Lower lobe of right lung (tissue), 2 donors: ENCODE measurements around the gene MAP2. TPM values are rescaled to one million over a fixed set of nuclear protein-coding genes. Genes with fewer than 3 reads are reported as not detected.

Source experiments
- ATAC-seq, 2 donors: fragments of 200-7000 bp; cut with Tn5 transposase; one replicate each; pipeline ENCODE4 v1.9.1; 2020 to 2022; ENCODE audit warnings: mild to moderate bottlenecking in 2 of 2, moderate library complexity in 2 of 2
- DNase-seq: peaks from one replicate; pipeline ENCODE4 v3.0.0-alpha.2; 2020
- H3K27ac ChIP-seq: fragments of 200-600 bp; one replicate; pipeline ENCODE4 v1.8.0; 2022
- H3K27me3 ChIP-seq: fragments of 200-600 bp; one replicate; pipeline ENCODE4 v1.8.0; 2022; ENCODE audit warnings: low read depth
- H3K36me3 ChIP-seq: fragments of 200-600 bp; one replicate; pipeline ENCODE4 v1.8.0; 2022; ENCODE audit warnings: mild to moderate bottlenecking
- H3K4me1 ChIP-seq: fragments of 200-600 bp; one replicate; pipeline ENCODE4 v1.8.0; 2022
- H3K4me3 ChIP-seq: fragments of 200-600 bp; one replicate; pipeline ENCODE4 v1.8.0; 2022; ENCODE audit warnings: mild to moderate bottlenecking
- H3K9me3 ChIP-seq: fragments of 200-600 bp; one replicate; pipeline ENCODE4 v1.8.0; 2022
- CTCF ChIP-seq: fragments of 200-600 bp; IDR thresholded peaks from one replicate; pipeline ENCODE4 v1.8.0; 2022; ENCODE audit warnings: antibody characterized with exemption, mild to moderate bottlenecking
- intact Hi-C: fragments of 100-400 bp; cut with DNase I; formaldehyde crosslinking; loops from one replicate; pipeline ENCODE4 v1.11.0; 2022
- total RNA-seq: library from RNA; stranded (reverse); fragmentation: NEBNext Ultra II Directional; extraction: Animal tissue kit (Norgen Biotek cat#: 25700); gene quantifications from one replicate; pipeline ENCODE4 v1.2.1, GENCODE V29; 2021
- donor health status: DM: no; HTN: yes; CAD: no; lungs with severe emphysema.

Gene MAP2
- total RNA-seq, 1 donor from 2014 or later = 22.6 TPM

- Histone ChIP-seq H3K9me3 (no peaks in the 10 kb centered on the region), H3K4me1 (no peaks in the 10 kb centered on the region), H3K4me3 (no peak overlapping the region), H3K27ac (no peak overlapping the region), H3K36me3 (no peaks in the 10 kb centered on the region), H3K27me3 (no peaks in the 10 kb centered on the region)
- ATAC-seq (no peak), DNase-seq (no peak)
- TF ChIP-seq CTCF = no peak
- intact Hi-C loops = no loop called here
Observed at GRCh38 chr2:209536363-209536762, 112.5 kb downstream of the MAP2 start.

GRCh38 chr2:209547726-209548125 lies 123.9 kb downstream of the MAP2 start:
- H3K36me3 ChIP-seq = no peaks in the 10 kb centered on the region
- TF ChIP-seq CTCF = no peak
- no peaks in the 10 kb centered on the region for H3K9me3 ChIP-seq
- no peaks in the 10 kb centered on the region for H3K4me1 ChIP-seq
- no peak overlapping the region for H3K27ac ChIP-seq
- DNase-seq (no peak), ATAC-seq (no peak)
- H3K4me3 ChIP-seq = no peak overlapping the region
- H3K27me3 ChIP-seq = no peaks in the 10 kb centered on the region
- intact Hi-C loops = no loop called here

DNA sequence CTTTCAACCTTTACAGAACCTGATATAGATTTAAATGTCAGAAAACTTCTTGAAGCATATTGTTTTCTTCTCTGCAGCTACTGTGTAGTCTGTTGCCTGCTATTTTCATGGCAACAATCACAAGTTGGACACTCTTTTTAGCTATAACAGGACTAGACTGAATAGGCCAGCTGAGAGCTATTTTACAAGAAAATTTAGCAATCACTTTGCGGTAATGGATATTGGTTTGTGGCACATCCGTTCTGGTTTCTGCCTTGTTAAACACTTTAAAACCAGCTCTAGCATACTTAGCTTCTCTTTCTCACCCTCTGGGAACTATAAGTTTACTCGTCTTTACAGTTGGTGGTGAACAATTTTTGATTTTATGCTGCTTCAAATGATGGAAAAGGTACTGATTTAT lies 125.7 kb downstream of the MAP2 start:
- H3K4me3 ChIP-seq = no peak overlapping the region
- no peak overlapping the region for H3K27ac ChIP-seq
- no peak for TF ChIP-seq CTCF
- H3K36me3 ChIP-seq = no peaks in the 10 kb centered on the region
- no peaks in the 10 kb centered on the region for H3K4me1 ChIP-seq
- H3K27me3 ChIP-seq = no peaks in the 10 kb centered on the region
- intact Hi-C loops = no loop called here
- DNase-seq = no peak
- H3K9me3 ChIP-seq = no peaks in the 10 kb centered on the region
- ATAC-seq = no peak

GRCh38 chr2:209553913-209554312 lies 130.1 kb downstream of the MAP2 start:
- Histone ChIP-seq H3K27ac (no peak overlapping the region), H3K9me3 (no peaks in the 10 kb centered on the region), H3K27me3 (no peaks in the 10 kb centered on the region), H3K4me1 (no peaks in the 10 kb centered on the region), H3K4me3 (no peak overlapping the region), H3K36me3 (no peaks in the 10 kb centered on the region)
- no peak for ATAC-seq
- intact Hi-C loops = loop anchor here (10.0 kb wide), 2 partner anchors 129 to 219 kb away; partner anchors contain the start of gene MAP2
- no peak for DNase-seq
- TF ChIP-seq CTCF = no peak

DNA sequence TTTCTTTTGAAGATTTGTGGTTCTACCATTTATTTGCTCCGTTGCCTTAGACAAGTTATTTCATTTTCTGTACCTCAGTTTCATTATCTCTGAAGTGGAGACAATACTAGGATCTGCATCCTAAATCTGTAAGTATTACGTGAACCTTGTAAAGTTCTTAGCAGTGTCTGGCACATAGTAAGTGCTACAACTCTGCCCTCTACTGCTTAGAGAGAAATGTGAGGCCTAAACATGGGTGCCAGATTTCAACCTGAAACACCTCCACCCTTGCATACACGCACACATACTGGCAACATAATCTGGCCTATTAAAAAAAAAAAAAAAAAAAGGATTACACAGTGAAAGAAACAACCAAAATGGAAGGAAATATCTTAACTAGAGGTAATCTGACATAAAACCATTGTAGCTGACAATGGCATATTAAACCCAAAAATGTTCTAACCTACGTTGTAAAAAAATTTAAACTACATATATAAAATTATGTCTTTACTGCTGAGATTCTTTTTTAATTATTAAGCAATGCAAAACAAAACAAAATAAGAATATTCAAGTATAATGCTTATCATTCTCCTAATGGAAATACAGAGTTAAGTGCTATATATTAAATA lies 132.6 kb downstream of the MAP2 start:
- H3K36me3 ChIP-seq = no peaks in the 10 kb centered on the region
- H3K27ac ChIP-seq = no peak overlapping the region
- ATAC-seq = peak; percentile 46 to 85
- no peaks in the 10 kb centered on the region for H3K4me1 ChIP-seq
- no peak overlapping the region for H3K4me3 ChIP-seq
- no peaks in the 10 kb centered on the region for H3K9me3 ChIP-seq
- peak; percentile 49 for TF ChIP-seq CTCF
- intact Hi-C loops = loop anchor here (10.0 kb wide), 2 partner anchors 132 to 222 kb away; partner anchors contain the start of gene MAP2
- DNase-seq = no peak
- no peaks in the 10 kb centered on the region for H3K27me3 ChIP-seq
